Measurements from ENCODE around the gene TSSC4. TPM values are rescaled to one million over a fixed set of nuclear protein-coding genes. Genes with fewer than 3 reads are reported as not detected.

The TSSC4 gene
- total and polyA plus RNA-seq, 9 of the 15 experiments (the other 6 are each of a cell fraction or from before 2014, with no cell fraction given): 0.41 to 54.2 (median 11.0) TPM

- H3K9ac ChIP-seq (ENCODE audit: insufficient read depth in 1 of 2, low read depth in 2 of 2, low read length in 2 of 2): no peak overlapping the region
- no peak overlapping the region for H3K4me2 ChIP-seq (ENCODE audit: insufficient read depth, low read length)
- whole genome bisulfite sequencing (ENCODE audit: insufficient coverage, low coverage, missing lambda C conversion rate): 2% methylated on average over 9 of the region's 9 CpGs
- DNase-seq (ENCODE audit: extremely low read depth in 1 of 4, low spot score in 3 of 4) (no peak), ATAC-seq (no peak), FAIRE-seq (no peak)
- H3K4me3 ChIP-seq: no peak overlapping the region
- no peaks in the 10 kb centered on the region for H3K9me1 ChIP-seq (ENCODE audit: control insufficient read depth, insufficient read depth, low read length)
- no peaks in the 10 kb centered on the region for H3K36me3 ChIP-seq (ENCODE audit: control insufficient read depth, insufficient read depth, low read length)
- no peak overlapping the region for H2AFZ ChIP-seq (ENCODE audit: low read depth, low read length)
- POLR2A ChIA-PET: no interaction called here
- no peaks in the 10 kb centered on the region for H3K9me3 ChIP-seq (replicated peaks; ENCODE audit: control insufficient read depth, insufficient read depth, low read depth, low read length)
- peaks cover 0 to 7% of the 10 kb centered on the region in 2 experiments; a peak in 2 of 5 replicates for H3K4me1 ChIP-seq (replicated peaks in 1 of 2; ENCODE audit: control insufficient read depth in 2 of 2, insufficient read depth in 2 of 2, low read length in 2 of 2)
- BruUV-seq (replicated peaks): no TSS peak
- intact Hi-C loops (cut with micrococcal nuclease) (no loop called here), in situ Hi-C loops (cut with MboI) (no loop called here)
- CTCF ChIA-PET (ENCODE audit: low intra/inter-chr PET ratio): no interaction called here
- H3K79me2 ChIP-seq (ENCODE audit: control insufficient read depth, insufficient read depth, low read length): no peaks in the 10 kb centered on the region
- peaks cover 22% of the 10 kb centered on the region for H4K20me1 ChIP-seq (replicated peaks; ENCODE audit: control insufficient read depth, insufficient read depth, low read length)
- H3K27ac ChIP-seq (ENCODE audit: extremely low read depth, low read depth, low read length): no peak overlapping the region
- peaks cover 28 to 86% of the 10 kb centered on the region in 2 experiments for H3K27me3 ChIP-seq (ENCODE audit: control insufficient read depth in 2 of 2, insufficient read depth in 2 of 2, low read length in 2 of 2)
- TF ChIP-seq ZSCAN32 (CRISPR knock-in tag; IDR thresholded peaks at IDR 0.05): no peak
- no peak for TF ChIP-seq ZNF12 (CRISPR knock-in tag; IDR thresholded peaks at IDR 0.05)
- TF ChIP-seq SOX6 (IDR thresholded peaks at IDR 0.05): no peak
- no peak for TF ChIP-seq NFATC3 (IDR thresholded peaks at IDR 0.05)
- no peak for TF ChIP-seq ZNF324 (CRISPR knock-in tag; IDR thresholded peaks at IDR 0.05)
- TF ChIP-seq NKRF (IDR thresholded peaks at IDR 0.05; ENCODE audit: borderline replicate concordance): no peak
- TF ChIP-seq CREB3 (tag; conservative IDR thresholded peaks at IDR 0.05; ENCODE audit: low read depth): no peak
- TF ChIP-seq CHAMP1 (IDR thresholded peaks at IDR 0.05): no peak
- no peak for TF ChIP-seq SRF (CRISPR knock-in tag; IDR thresholded peaks at IDR 0.05)
- no peak for TF ChIP-seq ZNF197 (CRISPR knock-in tag; IDR thresholded peaks at IDR 0.05; ENCODE audit: low read depth)
- TF ChIP-seq DNMT1 (IDR thresholded peaks at IDR 0.05): no peak
- no peak for TF ChIP-seq POLR2AphosphoS5 (IDR thresholded peaks at IDR 0.05; ENCODE audit: control insufficient read depth, insufficient read depth, low read depth, low read length)
- TF ChIP-seq ZNF277 (CRISPR knock-in tag; IDR thresholded peaks at IDR 0.05; ENCODE audit: borderline replicate concordance): no peak
- no peak for TF ChIP-seq MAFG (tag; conservative IDR thresholded peaks at IDR 0.05)
- no peak for TF ChIP-seq ETS2 (tag; IDR thresholded peaks at IDR 0.05; ENCODE audit: borderline replicate concordance, poor library complexity, severe bottlenecking)
Observed at GRCh38 chr11:2361565-2361964, 39.0 kb upstream of the TSSC4 start.

All from K562 (cell line).